SJSA1 (cell line): ENCODE measurements around the gene COA8. TPM values are rescaled to one million over a fixed set of nuclear protein-coding genes. Genes with fewer than 3 reads are reported as not detected.
A peak's percentile ranks its signal among the peaks of the same experiment; 100 is the strongest.

Source experiments
- DNase-seq, 2 experiments: peaks; one replicate each; pipeline ENCODE4 v3.0.0-alpha.2; 2015 to 2020; ENCODE audit warnings: low spot score in 2 of 2, low read depth in 1 of 2
- H3K27ac ChIP-seq: fragments of 250-450 bp; sonication (Bioruptor Pico); 2 replicates; pipeline ENCODE4 v1.5.1; 2020; ENCODE audit warnings: mild to moderate bottlenecking, moderate library complexity
- H3K27me3 ChIP-seq: fragments of 250-450 bp; sonication (Bioruptor Pico); replicated peaks from 2 replicates; pipeline ENCODE4 v1.5.1; 2020; ENCODE audit warnings: mild to moderate bottlenecking, moderate library complexity
- H3K36me3 ChIP-seq: fragments of 250-450 bp; sonication (Bioruptor Pico); 2 replicates; pipeline ENCODE4 v1.5.1; 2020; ENCODE audit warnings: mild to moderate bottlenecking
- H3K4me1 ChIP-seq: fragments of 250-450 bp; sonication (Bioruptor Pico); replicated peaks from 2 replicates; pipeline ENCODE4 v1.6.1; 2021; ENCODE audit warnings: mild to moderate bottlenecking
- H3K4me3 ChIP-seq: fragments of 250-450 bp; sonication (Bioruptor Pico); 2 replicates; pipeline ENCODE4 v1.5.1; 2020; ENCODE audit warnings: mild to moderate bottlenecking
- H3K9me3 ChIP-seq: fragments of 250-450 bp; sonication (Bioruptor Pico); replicated peaks from 2 replicates; pipeline ENCODE4 v1.5.1; 2020; ENCODE audit warnings: mild to moderate bottlenecking
- total RNA-seq: library from RNA; depleted of rRNA; stranded (reverse); fragments of >200 nt; shearing (Covaris generic); gene quantifications from 2 replicates; pipeline ENCODE4 v1.2.3, GENCODE V29; 2014

Gene COA8
- total RNA-seq, 1 experiment from 2014 or later: 43.4 TPM

- Histone ChIP-seq H3K4me1 (peaks cover 14% of the 10 kb centered on the region), H3K27me3 (no peaks in the 10 kb centered on the region), H3K4me3 (no peak overlapping the region), H3K27ac (no peak overlapping the region), H3K9me3 (no peaks in the 10 kb centered on the region), H3K36me3 (peaks cover 32% of the 10 kb centered on the region)
- no peak for DNase-seq
Observed at GRCh38 chr14:103555559-103556337, 7.0 kb upstream of the COA8 start.

GRCh38 chr14:103556946-103557758 is 5.6 kb upstream of the COA8 start:
- Histone ChIP-seq H3K36me3 (peaks cover 35% of the 10 kb centered on the region), H3K27me3 (no peaks in the 10 kb centered on the region), H3K27ac (no peak overlapping the region), H3K4me3 (no peak overlapping the region), H3K4me1 (peaks cover 15% of the 10 kb centered on the region), H3K9me3 (no peaks in the 10 kb centered on the region)
- no peak for DNase-seq

- no peak for DNase-seq
- peaks cover 45% of the 10 kb centered on the region for H3K36me3 ChIP-seq
- no peak overlapping the region for H3K27ac ChIP-seq
- no peak overlapping the region for H3K4me3 ChIP-seq
- peaks cover 9% of the 10 kb centered on the region for H3K4me1 ChIP-seq
- H3K9me3 ChIP-seq: no peaks in the 10 kb centered on the region
- no peaks in the 10 kb centered on the region for H3K27me3 ChIP-seq
Observed at GRCh38 chr14:103558071-103558882, 4.5 kb upstream of the COA8 start.

GRCh38 chr14:103559766-103560165 is 3.0 kb upstream of the COA8 start:
- Histone ChIP-seq H3K4me1 (peaks cover 9% of the 10 kb centered on the region), H3K36me3 (peaks cover 45% of the 10 kb centered on the region), H3K27me3 (no peaks in the 10 kb centered on the region), H3K27ac (no peak overlapping the region), H3K4me3 (no peak overlapping the region), H3K9me3 (no peaks in the 10 kb centered on the region)
- DNase-seq: no peak

- Histone ChIP-seq H3K27me3 (no peaks in the 10 kb centered on the region), H3K4me1 (peaks cover 9% of the 10 kb centered on the region), H3K36me3 (peaks cover 45% of the 10 kb centered on the region), H3K9me3 (no peaks in the 10 kb centered on the region), H3K4me3 (peak overlapping the region; percentile 98), H3K27ac (no peak overlapping the region)
- DNase-seq: no peak
Observed at GRCh38 chr14:103560691-103561090, 2.1 kb upstream of the COA8 start.

- peak in 1 of 2 experiments; percentile 42 for DNase-seq
- no peaks in the 10 kb centered on the region for H3K27me3 ChIP-seq
- peak overlapping the region; percentile 87 for H3K27ac ChIP-seq
- peak overlapping the region; percentile 98 for H3K4me3 ChIP-seq
- peaks cover 45% of the 10 kb centered on the region for H3K36me3 ChIP-seq
- peaks cover 9% of the 10 kb centered on the region for H3K4me1 ChIP-seq
- H3K9me3 ChIP-seq: no peaks in the 10 kb centered on the region
Observed at GRCh38 chr14:103561381-103562178, 1.2 kb upstream of the COA8 start.

GRCh38 chr14:103562179-103562428 is 656 bp upstream of the COA8 start:
- H3K4me3 ChIP-seq: peak overlapping the region; percentile 98
- peak overlapping the region; percentile 87 for H3K27ac ChIP-seq
- no peaks in the 10 kb centered on the region for H3K9me3 ChIP-seq
- H3K27me3 ChIP-seq: no peaks in the 10 kb centered on the region
- no peak for DNase-seq
- peaks cover 9% of the 10 kb centered on the region for H3K4me1 ChIP-seq
- H3K36me3 ChIP-seq: peaks cover 41% of the 10 kb centered on the region

GRCh38 chr14:103563226-103563620 is 463 bp downstream of the COA8 start:
- Histone ChIP-seq H3K4me3 (peak overlapping the region; percentile 98), H3K9me3 (no peaks in the 10 kb centered on the region), H3K27me3 (no peaks in the 10 kb centered on the region), H3K4me1 (peaks cover 9% of the 10 kb centered on the region), H3K27ac (no peak overlapping the region), H3K36me3 (peaks cover 38% of the 10 kb centered on the region)
- DNase-seq: no peak

GRCh38 chr14:103563844-103564505 is 1.2 kb downstream of the COA8 start:
- Histone ChIP-seq H3K36me3 (peaks cover 31% of the 10 kb centered on the region), H3K9me3 (no peaks in the 10 kb centered on the region), H3K4me1 (peaks cover 9% of the 10 kb centered on the region), H3K27ac (no peak overlapping the region), H3K4me3 (peak overlapping the region; percentile 98), H3K27me3 (no peaks in the 10 kb centered on the region)
- DNase-seq: no peak

GRCh38 chr14:103568952-103569351 is 6.2 kb downstream of the COA8 start:
- Histone ChIP-seq H3K4me3 (no peak overlapping the region), H3K4me1 (no peaks in the 10 kb centered on the region), H3K27ac (no peak overlapping the region), H3K36me3 (peaks cover 13% of the 10 kb centered on the region), H3K27me3 (no peaks in the 10 kb centered on the region), H3K9me3 (no peaks in the 10 kb centered on the region)
- DNase-seq: no peak

- H3K27me3 ChIP-seq: no peaks in the 10 kb centered on the region
- no peaks in the 10 kb centered on the region for H3K4me1 ChIP-seq
- H3K4me3 ChIP-seq: no peak overlapping the region
- no peak overlapping the region for H3K27ac ChIP-seq
- no peaks in the 10 kb centered on the region for H3K9me3 ChIP-seq
- peaks cover 16% of the 10 kb centered on the region for H3K36me3 ChIP-seq
- DNase-seq: no peak
Observed at GRCh38 chr14:103569408-103569807, 6.6 kb downstream of the COA8 start.

- Histone ChIP-seq H3K27ac (no peak overlapping the region), H3K4me1 (peaks cover 7% of the 10 kb centered on the region), H3K4me3 (no peak overlapping the region), H3K27me3 (no peaks in the 10 kb centered on the region), H3K9me3 (no peaks in the 10 kb centered on the region), H3K36me3 (peaks cover 51% of the 10 kb centered on the region)
- DNase-seq: no peak
Observed at GRCh38 chr14:103574104-103574503, 11.3 kb downstream of the COA8 start.
